HEK293 (cell line): ENCODE data around the gene PSMD8.

ENCODE experiments used
- CTCF ChIA-PET: fragments of 350-600 bp; formaldehyde crosslinking; extraction: SDS; loops from one replicate; lab custom pipeline; 2021; ENCODE audit warnings: antibody characterized with exemption; lab: Yijun Ruan, JAX
- POLR2A ChIA-PET: fragments of 300-600 bp; formaldehyde crosslinking; extraction: SDS; loops from one replicate; lab custom pipeline; 2020; ENCODE audit warnings: antibody characterized with exemption, inconsistent platforms; lab: Yijun Ruan, JAX
- H3K27ac ChIP-seq: fragments of 200-500 bp; sonication (Bioruptor generic); 2 replicates; pipeline ENCODE4 v1.5.1; 2014; ENCODE audit warnings: low read depth, low read length, control low read depth, inconsistent platforms; ENCODE audit errors: extremely low read depth
- H3K36me3 ChIP-seq, 2 experiments: fragments of 200-500 bp in 1 of 2; sonication (Bioruptor generic) in 1 of 2; 1 replicate in 1 of 2; 2 replicates in 1 of 2; pipeline ENCODE4 v1.5.1; 2014 to 2017; ENCODE audit warnings: inconsistent platforms in 2 of 2, low read length in 2 of 2; ENCODE audit not compliant: control insufficient read depth in 2 of 2, insufficient read depth in 1 of 2
- H3K4me1 ChIP-seq: fragments of 200-500 bp; sonication (Bioruptor generic); 2 replicates; pipeline ENCODE4 v1.5.1; 2014; ENCODE audit warnings: mild to moderate bottlenecking, low read length, inconsistent platforms; ENCODE audit not compliant: control insufficient read depth, insufficient read depth
- H3K4me3 ChIP-seq: 2 replicates; pipeline ENCODE4 v1.5.1; 2011; ENCODE audit warnings: low read depth, mild to moderate bottlenecking, control low read depth, low read length, moderate library complexity
- H3K9me3 ChIP-seq: fragments of 200-500 bp; sonication (Bioruptor generic); 2 replicates; pipeline ENCODE4 v1.5.1; 2014; ENCODE audit warnings: low read depth, low read length, inconsistent platforms; ENCODE audit not compliant: control insufficient read depth, insufficient read depth
- EGR2 ChIP-seq: fragments of 450-650 bp; formaldehyde crosslinking; IDR thresholded peaks from 2 replicates; pipeline ENCODE4 v1.5.1; 2016; ENCODE audit warnings: low read depth, missing biosample characterization, missing genetic modification characterization
- PRDM4 ChIP-seq: fragments of 450-650 bp; formaldehyde crosslinking; IDR thresholded peaks from 2 replicates; pipeline ENCODE4 v1.5.1; 2017; ENCODE audit warnings: missing biosample characterization, missing genetic modification characterization
- RBAK ChIP-seq: fragments of 450-650 bp; formaldehyde crosslinking; IDR thresholded peaks from 2 replicates; pipeline ENCODE4 v1.5.1; 2016; ENCODE audit warnings: missing biosample characterization, missing genetic modification characterization
- SCRT2 ChIP-seq: fragments of 450-650 bp; formaldehyde crosslinking; IDR thresholded peaks from 2 replicates; pipeline ENCODE4 v1.5.1; 2016; ENCODE audit warnings: missing biosample characterization, missing genetic modification characterization
- ZBTB10 ChIP-seq: fragments of 450-650 bp; formaldehyde crosslinking; IDR thresholded peaks from 2 replicates; pipeline ENCODE4 v1.5.1; 2016; ENCODE audit warnings: missing biosample characterization, missing genetic modification characterization
- ZBTB6 ChIP-seq: fragments of 450-650 bp; formaldehyde crosslinking; IDR thresholded peaks from 2 replicates; pipeline ENCODE4 v1.5.1; 2017; ENCODE audit warnings: missing biosample characterization, missing genetic modification characterization
- ZFHX2 ChIP-seq: fragments of 450-650 bp; formaldehyde crosslinking; conservative IDR thresholded peaks from 2 replicates; pipeline ENCODE4 v1.5.1; 2016; ENCODE audit warnings: missing biosample characterization, missing genetic modification characterization
- ZNF223 ChIP-seq: fragments of 450-650 bp; formaldehyde crosslinking; IDR thresholded peaks from 2 replicates; pipeline ENCODE4 v1.5.1; 2016; ENCODE audit warnings: missing biosample characterization, missing genetic modification characterization
- ZNF26 ChIP-seq: fragments of 450-650 bp; formaldehyde crosslinking; IDR thresholded peaks from 2 replicates; pipeline ENCODE4 v1.5.1; 2016; ENCODE audit warnings: missing biosample characterization, missing genetic modification characterization
- ZNF324 ChIP-seq: fragments of 450-650 bp; formaldehyde crosslinking; IDR thresholded peaks from 2 replicates; pipeline ENCODE4 v1.5.1; 2016; ENCODE audit warnings: missing biosample characterization, missing genetic modification characterization
- ZNF664 ChIP-seq: fragments of 450-650 bp; formaldehyde crosslinking; IDR thresholded peaks from 2 replicates; pipeline ENCODE4 v1.5.1; 2016; ENCODE audit warnings: missing biosample characterization, missing genetic modification characterization
- ZSCAN30 ChIP-seq: fragments of 450-650 bp; IDR thresholded peaks from 2 replicates; pipeline ENCODE4 v1.5.1; 2018; ENCODE audit warnings: missing biosample characterization, mild to moderate bottlenecking, missing genetic modification characterization, moderate library complexity

PSMD8 gene

GRCh38 chr19:38399081-38399480, 24.7 kb downstream of the PSMD8 start:
- TF ChIP-seq ZNF26 (tag by site-specific recombination) (no peak), ZNF223 (tag by site-specific recombination) (no peak), SCRT2 (no peak), ZNF324 (no peak), ZBTB10 (0 out of 2 replicates have a peak, but pooled peaks have one; percentile 55), ZSCAN30 (tag by site-specific recombination) (no peak)
- Histone ChIP-seq H3K4me3 (no peak overlapping the region), H3K27ac (no peak overlapping the region), H3K4me1 (peaks cover 10% of the 10 kb centered on the region), H3K9me3 (no peaks in the 10 kb centered on the region), H3K36me3 (no peaks in the 10 kb centered on the region; a peak in 1 of 3 replicates)
- CTCF ChIA-PET = interaction anchor here (0.6 to 1.2 kb wide), 3 partner anchors 9 to 238 kb away, joined by 3 read pairs; no protein-coding TSS in a partner anchor
- POLR2A ChIA-PET = interaction anchor here (0.5 to 1.6 kb wide), 5 partner anchors 10 to 231 kb away, joined by 3 to 8 read pairs (median 4); partner anchors contain the start of genes GGN and PSMD8

- CTCF ChIA-PET = interaction anchor here (0.6 to 1.2 kb wide), 7 partner anchors 9 to 237 kb away, joined by 3 to 7 read pairs (median 3); partner anchors contain the start of gene CATSPERG
Measured at GRCh38 chr19:38399537-38399936, 25.2 kb downstream of the PSMD8 start.

More at GRCh38 chr19:38399537-38399936, 25.2 kb downstream of the PSMD8 start:
- Histone ChIP-seq H3K4me1 (peaks cover 10% of the 10 kb centered on the region), H3K36me3 (peaks cover 0 to 2% of the 10 kb centered on the region in 2 experiments; a peak in 1 of 3 replicates), H3K4me3 (no peak overlapping the region), H3K9me3 (no peaks in the 10 kb centered on the region), H3K27ac (no peak overlapping the region)
- POLR2A ChIA-PET = interaction anchor here (1.1 to 1.3 kb wide), 3 partner anchors 8 to 230 kb away, joined by 3 to 5 read pairs (median 4); partner anchors contain the start of gene PSMD8
- TF ChIP-seq ZFHX2 = peak; percentile 48
- TF ChIP-seq ZBTB6 (tag by site-specific recombination) = no peak
- TF ChIP-seq PRDM4 (tag by site-specific recombination) = no peak
- peak; percentile 31; the same call in 1 of the 2 replicates for TF ChIP-seq EGR2 (tag by site-specific recombination)
- no peak for TF ChIP-seq RBAK
- peak; percentile 97 for TF ChIP-seq ZNF664 (tag by site-specific recombination)
